Medulla oblongata (tissue), 1 donor: ENCODE results near the gene TNNT2.

Experiments
- DNase-seq: peaks from one replicate; pipeline ENCODE4 v3.0.0-alpha.2; 2015; ENCODE audit errors: extremely low spot score

The TNNT2 gene

DNA sequence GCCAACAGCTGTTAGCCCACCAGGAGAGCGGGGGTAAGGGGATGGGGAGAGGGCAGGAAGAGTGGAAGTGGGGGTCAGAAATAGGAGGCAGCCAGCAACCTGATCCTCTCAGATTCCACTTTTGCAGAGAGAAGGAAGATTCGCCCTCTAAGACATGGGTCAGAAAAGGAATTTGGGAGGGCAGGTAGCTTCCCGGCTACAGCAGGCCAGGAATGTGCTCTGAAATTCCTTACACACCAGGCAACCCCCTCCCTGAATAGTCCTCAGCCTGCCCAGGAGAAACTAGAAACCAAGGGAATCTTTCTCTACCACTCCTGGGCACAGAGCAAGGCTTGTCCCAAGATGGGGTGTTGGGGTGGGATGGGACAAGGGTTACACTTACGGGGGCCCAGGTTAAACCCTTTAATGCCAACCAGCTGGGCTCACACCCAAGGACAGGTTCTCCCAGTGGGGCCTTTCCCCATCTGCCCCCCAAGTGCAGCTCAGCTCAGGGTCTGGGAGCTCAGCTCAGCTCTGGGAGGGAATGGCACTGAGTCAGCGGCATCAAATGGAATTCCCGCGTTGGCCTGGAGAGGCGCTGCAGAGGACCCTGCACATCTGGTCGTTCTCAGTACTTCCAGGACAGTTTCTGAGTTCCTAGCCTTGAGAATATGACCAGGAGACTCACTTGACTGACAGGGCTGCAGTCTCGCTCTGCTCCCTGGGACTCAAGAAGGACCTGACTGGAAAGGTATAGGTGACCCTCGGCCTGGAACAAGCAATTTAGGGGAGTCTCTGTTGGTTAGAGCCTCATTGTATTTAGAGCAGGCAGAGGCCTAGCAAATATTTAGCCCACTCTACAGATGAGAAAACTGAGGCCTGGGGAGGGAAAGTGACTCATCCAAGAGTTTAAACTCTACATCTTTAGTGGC, 761 bp downstream of the TNNT2 start:
- DNase-seq, result no peak

DNA sequence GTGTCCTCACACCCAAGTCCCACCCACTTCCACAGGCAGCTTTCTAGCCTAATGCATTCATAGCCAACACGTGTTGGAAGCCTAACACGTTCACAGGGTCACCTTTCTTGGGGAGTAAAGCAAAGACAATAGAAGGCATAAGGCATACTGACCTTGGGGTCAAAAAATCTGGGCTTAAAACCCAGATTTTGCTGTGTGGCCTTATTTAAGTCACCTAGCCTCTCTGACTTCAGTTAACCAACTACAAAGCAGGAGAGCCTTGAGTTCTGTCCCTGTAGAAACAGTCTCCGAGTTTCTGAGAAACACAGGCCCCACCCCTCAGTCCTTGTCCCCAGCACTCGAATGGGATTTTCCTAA, 1.4 kb downstream of the TNNT2 start:
- no peak for DNase-seq

DNA sequence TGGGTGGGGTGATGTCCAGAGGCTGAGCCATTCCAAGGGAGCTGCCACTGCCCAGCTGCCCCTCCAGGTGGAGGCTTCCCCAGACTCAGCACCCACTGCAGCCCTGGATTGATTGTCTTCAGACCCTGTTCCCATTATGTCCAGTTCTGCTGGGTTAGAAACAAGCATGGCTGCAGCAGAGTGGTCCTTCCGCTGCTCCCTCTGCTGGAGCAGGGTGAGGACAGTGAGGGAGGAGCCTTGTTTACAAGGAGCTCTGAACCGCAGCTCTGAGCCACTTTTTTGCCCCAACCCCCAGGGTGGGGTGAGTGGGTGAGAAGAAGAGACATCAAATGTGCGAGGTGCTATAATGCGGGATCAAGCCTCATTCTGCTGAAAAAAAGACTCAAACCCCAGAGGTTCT, 2.3 kb downstream of the TNNT2 start:
- DNase-seq, result no peak

DNA sequence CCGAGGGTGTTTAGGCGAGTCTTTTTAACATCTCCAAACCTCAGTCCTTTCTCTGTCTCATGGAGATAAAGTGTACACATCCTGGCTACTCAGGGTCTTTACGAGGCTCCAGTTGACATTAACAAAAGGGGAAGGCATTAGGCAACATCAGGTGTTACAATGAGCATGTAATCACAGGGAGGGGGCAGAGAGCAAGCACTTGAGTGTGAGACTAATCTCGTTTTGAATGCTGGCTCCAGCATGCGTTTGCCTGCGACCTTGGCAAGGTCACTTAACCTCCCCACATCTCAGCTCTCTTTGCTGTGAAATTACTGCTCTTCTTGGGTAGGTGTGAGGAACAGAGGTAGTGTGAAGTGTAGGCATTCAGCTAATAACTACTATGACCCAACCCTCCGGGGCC, 3.1 kb downstream of the TNNT2 start:
- no peak for DNase-seq

DNA sequence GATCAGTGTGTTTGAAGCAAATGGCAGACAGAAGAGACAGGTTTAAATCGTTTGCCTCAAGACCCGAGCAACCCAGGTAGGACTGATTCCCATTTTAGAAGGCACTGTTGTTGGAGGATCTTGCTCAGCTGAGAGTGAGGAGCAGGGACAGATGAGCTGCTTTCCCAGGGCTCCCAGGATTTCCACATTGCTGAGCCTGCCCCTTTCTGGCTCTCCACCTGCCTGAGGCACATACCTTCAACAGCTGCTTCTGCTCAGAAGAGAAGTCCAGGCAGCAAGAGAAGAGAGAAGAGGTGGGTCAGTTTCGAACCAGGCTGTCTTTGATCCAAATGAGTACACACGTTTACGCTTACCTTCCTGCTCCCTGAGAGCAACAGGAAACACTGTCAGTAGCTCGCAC, 5.7 kb downstream of the TNNT2 start:
- DNase-seq, result no peak

DNA sequence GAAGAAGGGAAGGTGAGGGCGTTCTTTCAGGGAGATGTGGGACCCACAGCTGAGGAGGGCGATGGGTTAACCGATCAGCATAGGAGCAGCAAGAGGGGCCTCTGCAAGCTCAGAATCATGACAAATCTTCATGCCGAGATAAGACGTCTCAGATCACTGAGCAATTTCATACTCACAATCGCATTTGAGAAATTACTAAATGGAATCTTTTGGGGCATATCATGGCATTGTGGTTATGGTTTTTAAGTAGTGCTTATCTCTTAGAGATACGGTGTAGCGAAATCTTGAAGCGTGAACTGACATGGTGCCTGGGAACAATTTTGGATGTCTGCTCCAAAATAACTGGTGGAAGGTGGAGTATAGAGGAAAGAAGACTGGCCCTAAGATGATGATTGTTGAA, 6.2 kb downstream of the TNNT2 start:
- DNase-seq, result no peak

DNA sequence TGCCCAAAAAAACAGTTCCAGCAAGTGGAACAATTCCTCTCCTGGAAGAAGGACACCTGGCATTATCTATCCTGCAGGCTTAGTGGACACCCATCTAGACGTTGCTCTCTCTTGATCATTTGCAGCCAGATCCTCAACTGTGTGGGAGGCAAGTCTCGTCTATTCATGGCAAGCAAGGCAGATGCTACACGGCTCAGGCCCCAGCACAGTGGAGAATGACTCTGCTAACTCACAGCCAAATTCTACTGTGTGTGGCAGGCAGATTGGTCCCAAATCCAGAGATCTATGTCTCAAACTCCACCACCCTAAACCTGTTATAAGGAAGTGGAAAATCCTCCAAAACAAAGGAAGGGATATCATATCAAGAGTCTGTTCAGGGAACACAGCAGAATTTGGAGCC, 7.0 kb downstream of the TNNT2 start:
- no peak for DNase-seq

DNA sequence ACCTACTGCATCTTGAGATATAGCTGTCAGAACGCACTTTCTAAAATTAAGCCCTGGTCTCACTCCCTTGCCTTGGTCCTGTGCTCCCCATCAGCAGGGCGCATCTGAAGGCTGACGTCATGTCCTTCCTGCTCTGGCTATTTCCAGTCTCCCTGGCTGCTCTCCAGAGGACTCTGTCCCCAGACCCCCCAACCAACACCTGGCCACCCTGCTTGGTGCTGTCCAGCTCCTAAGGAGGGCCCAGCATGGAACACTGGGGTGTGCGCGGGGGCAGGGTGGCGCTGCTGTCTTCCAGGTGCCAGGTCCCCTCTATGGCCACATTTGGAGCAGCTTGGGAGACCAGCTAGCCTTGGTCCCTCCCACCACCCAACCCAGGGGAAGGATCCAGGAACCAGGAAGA, 8.3 kb downstream of the TNNT2 start:
- no peak for DNase-seq

DNA sequence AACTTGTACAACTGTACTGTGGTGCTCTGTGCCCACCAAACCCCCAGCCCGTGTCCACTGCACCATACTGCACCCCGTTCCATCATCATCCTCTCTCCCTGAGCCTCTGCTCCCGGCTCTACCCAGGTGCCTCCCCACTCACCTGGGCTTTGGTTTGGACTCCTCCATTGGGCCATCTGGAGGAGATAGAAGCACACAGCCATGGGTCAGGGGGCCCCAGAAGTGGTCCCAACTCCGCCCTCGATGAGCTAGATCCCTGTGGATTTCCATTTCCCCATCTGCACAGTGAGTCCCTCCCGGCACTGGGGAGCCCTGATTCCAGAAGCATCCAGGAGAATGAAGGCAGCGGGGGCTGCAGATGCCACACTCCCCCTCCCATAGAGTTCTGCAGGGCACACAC, 10.8 kb downstream of the TNNT2 start:
- no peak for DNase-seq

DNA sequence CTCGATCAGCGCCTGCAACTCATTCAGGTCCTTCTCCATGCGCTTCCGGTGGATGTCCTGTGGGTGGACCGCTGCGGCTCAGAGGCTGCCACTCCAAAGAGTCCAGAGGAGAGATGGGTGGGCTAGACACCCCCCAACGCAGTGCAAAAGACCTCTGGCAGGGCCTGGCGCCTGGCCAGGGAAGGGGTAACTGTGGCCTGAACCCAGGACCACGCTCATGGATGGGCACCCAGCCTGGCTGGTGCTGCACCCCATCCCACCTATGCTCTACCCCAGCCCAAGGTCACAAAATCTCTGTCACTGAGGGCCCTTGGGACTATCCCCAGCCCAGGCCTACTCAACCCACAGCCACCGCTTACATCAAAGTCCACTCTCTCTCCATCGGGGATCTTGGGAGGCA, 12.2 kb downstream of the TNNT2 start:
- DNase-seq, result no peak

DNA sequence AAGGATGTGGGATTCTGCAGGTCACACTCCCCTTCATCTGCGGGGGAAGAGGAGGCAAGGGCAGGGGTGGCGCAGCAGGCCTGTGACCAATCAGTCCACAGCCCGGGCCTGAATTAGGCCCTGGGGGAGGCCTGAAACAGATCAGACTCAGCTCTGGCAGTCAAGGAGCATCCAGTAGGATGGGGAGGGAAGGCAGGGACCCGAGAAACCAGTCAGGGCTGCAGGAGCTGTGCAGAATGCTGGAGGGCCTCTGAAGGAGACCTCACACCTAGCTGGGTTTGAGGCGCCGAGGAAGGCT, 12.7 kb downstream of the TNNT2 start:
- DNase-seq, result no peak

DNA sequence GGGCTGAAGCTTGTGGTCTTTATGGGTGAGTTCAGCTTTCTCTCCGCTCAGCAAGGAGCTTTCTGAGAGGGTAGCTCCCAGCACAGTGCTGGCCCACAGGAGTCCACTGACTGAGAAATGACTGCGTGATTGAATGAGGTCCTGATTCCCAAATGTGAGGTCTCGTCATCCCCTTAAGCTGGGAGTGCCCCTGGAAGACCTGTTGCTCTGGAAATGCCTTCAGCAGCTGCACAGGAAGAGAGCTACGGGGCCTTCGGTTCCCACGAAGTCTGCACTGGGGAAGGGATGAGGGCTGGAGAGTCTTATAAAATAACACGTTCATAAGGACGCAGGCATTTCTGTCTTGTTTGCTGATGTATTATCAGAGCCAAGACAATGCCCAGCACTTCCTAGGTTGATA, 14.0 kb downstream of the TNNT2 start:
- DNase-seq, result no peak

DNA sequence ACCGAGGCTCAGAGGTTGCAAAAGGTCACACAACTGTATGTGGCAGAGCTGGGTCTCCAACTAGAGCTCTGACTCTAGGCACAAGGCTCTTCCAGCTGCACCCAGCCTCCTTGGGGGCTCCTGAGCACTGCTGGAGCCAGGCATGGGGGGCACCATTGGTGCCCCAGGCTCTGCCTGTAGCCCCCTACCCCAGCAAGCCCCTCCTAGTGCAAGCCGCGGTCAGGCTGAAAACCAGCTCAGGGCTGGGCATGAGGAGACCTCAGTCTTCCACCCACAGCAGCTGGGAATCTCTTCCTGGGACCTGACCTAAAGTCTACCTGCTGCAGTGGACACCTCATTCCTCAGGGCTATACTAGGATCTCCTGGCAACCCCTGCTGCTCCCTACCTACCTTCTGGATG, 14.6 kb downstream of the TNNT2 start:
- no peak for DNase-seq

DNA sequence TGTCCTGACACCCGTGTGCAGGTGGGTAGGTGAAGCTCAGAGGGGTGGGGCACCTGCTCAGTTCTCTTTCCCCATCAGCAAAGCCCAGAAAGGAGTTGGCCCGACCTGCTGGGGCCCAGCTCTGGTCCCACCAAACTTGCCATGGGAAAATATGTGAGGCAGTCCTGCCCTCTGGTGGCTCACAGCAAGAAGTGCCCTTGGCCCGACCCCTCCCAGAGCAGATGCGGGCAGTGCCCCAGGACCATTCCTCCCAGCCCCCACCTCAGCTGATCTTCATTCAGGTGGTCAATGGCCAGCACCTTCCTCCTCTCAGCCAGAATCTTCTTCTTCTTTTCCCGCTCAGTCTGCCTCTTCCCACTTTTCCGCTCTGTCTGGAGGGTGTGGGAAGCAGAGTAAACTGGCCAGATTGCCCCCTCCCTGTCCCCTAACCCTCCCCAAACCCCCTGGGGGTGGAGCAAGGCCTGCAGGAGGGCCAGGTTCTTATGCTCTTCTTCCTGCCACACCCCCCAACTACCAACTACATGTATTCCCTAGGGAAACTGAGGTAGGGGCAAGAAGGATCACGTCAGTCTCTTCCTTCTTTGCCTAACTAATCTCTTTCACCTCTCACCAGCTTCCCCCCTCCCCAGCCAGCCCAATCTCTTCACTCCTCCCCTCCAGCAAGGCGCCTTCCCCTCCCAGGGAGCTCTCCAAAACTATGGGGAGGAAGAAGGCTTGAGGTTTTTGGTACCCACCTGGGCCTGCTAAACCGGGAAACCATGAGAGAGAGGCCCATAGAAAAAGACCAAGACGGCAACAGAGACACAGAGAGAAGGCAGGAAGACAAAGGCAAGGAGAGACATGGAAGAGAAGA, 15.6 kb downstream of the TNNT2 start:
- peak; percentile 37 for DNase-seq

DNA sequence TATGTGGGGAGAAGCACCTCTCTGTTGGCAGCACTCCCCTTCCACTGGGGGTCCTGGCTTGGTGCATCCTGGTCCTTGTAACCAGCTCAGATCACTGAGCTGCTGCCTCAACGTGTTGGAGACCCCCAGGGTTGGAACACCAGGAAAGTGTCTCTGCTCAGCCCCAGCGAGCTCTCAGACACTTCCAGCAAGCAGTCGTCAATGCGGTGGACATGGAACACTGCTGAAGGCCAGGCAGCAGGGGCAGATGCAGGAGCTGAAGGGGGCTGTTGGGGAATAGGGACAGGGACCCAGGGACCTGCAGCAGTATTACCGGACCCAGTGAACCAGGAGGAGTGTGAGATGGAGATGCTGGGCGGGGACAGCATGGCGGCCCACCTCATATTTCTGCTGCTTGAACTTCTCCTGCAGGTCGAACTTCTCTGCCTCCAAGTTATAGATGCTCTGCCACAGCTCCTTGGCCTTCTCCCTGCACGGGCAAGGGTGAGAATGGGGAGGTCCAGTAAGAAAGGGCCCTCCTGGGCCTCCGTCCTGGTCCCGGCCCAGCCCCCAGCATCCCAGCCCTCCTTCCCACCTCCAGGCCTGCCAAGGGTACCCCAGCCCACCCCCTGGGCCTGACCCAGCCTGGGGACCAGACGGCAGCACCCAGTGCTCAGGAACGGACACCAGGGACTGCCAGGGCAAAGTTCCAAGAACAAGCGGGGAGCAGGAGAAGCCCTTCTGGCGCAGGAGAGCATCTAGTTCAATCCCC, 16.4 kb downstream of the TNNT2 start:
- no peak for DNase-seq

DNA sequence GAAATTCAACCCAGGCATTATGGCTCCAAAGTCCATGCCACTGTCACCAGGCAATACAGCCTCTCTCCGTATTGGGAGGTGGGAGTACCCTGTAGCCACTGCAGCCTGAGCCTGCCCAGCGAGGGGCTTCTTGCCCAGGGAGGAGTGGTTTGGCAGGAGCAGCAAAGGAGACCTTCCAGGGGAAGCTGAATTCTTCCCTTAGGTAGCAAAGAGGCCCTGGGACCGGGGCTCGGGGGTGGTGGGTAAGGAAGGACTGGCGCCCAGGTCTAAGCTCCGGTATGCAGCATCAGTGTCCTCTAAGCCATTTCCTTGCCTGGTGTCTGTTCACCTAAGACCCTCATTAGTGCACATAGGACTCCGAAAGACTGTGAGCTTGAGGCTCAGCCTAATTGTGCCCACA, 17.0 kb downstream of the TNNT2 start:
- no peak for DNase-seq

DNA sequence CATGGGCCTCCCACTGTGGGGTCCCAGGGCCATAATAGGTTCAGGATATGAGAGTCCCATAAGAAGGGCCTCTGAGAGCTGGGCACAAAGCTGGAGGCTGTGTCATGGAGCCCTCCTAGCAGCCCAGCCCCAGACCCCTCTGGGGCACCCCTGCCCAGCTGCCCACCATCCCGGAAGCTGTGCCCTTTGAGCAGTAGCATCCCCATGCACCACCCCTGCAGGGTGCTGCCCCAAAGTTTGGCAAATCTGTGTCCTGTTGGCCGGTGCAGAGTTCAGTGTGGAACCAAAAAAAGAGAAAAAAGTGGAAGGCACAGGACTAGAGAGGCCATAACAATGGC, 17.6 kb downstream of the TNNT2 start:
- no peak for DNase-seq

DNA sequence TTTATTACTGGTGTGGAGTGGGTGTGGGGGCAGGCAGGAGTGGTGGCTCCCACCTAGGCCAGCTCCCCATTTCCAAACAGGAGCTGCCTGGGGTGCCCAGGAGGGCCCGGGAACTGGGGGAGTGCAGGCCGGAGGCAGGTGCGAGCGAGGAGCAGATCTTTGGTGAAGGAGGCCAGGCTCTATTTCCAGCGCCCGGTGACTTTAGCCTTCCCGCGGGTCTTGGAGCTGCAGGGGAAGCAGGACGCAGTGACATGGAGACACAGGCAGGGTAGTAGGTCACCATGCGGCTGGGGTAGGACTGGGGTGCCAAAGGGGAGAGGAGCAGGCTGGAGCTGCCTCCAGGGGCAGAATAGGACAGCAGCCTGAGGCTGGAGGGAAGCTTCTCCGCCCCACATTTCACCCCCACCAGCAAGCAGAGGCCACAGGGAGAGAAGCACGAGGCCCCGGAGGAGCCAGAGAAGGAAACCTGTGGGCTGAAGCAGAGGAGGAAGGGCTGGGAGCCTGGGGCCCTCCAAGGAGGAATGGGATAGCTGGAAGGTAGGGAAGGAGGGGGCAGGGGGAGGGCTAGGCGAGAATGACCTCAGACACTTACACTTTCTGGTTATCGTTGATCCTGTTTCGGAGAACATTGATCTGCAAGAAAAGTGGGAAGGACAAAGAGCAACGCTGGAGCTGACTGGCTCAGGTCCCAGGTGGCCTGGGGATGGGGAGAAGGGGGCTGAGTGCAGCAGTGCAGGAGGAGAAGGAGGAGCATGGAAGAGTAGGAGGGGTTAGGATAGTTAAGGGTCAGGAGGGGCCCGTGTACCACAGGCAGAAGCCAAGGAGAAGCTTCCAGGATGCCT, 18.2 kb downstream of the TNNT2 start:
- DNase-seq, result no peak

DNA sequence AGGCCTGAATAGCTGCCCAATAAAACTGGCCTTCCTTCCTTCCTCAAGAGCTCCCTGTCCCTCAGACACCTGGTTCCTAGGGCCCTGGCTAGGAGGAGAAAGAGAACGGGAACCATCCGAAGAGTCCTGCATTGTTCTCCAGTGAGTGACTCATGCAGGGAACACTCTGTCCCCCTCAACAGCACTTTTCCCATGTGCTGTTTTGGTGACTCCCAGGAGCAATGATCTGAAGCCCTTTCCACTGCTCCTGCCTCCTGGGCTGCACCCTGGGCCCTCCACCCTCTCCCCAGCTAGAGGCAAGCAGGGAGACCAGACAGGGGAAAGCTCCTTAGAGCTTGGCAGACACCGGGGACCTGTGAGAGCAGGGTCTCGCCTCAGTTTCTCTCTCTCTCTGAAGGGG, 18.9 kb downstream of the TNNT2 start:
- DNase-seq, result no peak

DNA sequence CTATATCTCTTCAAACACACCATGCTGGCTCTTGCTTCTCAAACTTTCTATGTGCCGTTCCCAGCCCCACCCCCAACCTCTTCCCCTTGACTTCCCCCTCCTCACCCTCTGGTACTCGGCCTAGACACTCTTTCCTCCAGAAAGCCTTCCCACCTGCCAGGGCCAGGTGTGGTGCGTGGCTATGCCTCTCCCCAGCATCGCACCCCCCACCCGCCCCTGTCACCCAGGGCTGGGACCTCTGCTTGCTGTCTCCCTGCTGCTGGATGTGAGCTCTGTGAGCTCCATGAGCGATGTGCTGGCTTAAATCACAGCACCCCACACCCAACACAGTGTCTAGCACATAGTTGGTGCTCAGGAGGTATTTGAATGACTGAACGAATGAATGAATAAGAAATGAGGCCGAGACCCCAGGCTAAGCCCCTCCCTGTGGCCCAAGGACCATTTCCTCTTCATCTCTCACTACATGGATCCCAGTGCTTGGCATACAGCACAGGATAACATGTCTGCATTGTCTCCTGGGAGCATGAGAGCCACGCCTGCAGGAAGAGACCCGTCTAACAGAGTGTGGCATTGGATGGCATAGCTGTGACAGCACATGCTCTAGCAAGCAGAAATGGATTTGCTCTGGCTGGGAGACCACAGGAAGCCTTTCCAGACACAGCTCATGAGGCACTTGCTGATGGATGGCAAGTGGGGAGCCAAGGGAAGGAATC, 19.7 kb downstream of the TNNT2 start:
- no peak for DNase-seq

DNA sequence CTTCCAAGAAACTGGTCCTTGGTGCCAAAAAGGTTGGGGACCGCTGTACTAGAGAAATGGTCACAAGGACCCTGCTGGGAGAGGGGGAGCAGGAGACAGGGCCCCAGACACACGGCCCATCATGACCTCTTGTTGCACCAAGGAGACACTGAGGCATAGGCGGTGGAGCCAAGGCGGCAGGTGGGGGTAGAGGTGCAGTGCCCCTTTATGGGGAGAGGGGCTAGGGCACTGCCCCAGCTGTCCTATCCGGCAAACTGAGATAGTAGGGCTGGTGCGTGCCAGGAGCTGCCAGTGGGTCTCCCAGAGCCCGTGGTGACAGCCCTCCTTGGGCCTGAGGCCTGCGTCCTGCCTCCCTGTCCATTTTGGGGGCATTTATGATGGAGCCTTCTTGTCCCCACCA, 20.3 kb downstream of the TNNT2 start:
- no peak for DNase-seq
